Measurements from ENCODE around the gene GRK5. TPM values are rescaled to one million over a fixed set of nuclear protein-coding genes. Genes with fewer than 3 reads are reported as not detected.

Gene GRK5
- total RNA-seq, 4 donors from 2014 or later: 6.2 to 12.5 (median 9.1) TPM

DNA sequence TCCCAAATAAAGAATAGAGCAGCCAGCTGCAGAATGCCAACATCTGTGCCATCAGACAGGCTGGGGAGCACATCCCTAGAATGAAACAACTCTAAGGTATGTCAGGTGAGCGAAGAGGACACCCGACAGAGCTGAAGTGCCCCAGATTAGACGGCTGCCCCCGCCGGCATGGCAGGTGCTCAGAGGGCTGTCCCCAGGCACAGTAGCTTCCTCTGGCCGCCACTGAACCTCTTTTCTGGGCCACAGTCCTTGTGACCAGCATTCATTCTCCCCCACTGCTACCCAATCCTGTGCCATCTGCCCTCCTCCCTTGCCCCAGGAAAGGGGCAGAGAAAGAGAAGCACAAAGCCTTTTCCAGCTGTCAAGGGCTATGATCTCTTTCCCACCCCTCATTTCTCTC, 293.4 kb downstream of the GRK5 start:
- intact Hi-C loops (cut with DNase I; ENCODE audit: low total_unique reads): no loop called here
- H3K4me3 ChIP-seq: no peak overlapping the region
- H3K9me3 ChIP-seq: no peaks in the 10 kb centered on the region
- no peaks in the 10 kb centered on the region for H3K27me3 ChIP-seq
- no peak overlapping the region for H3K27ac ChIP-seq
- ATAC-seq: no peak
- in situ Hi-C loops (cut with MboI; ENCODE audit: low sequenced_read_pairs in 4 of 4): no loop called here
- H3K4me1 ChIP-seq: no peaks in the 10 kb centered on the region
- no peaks in the 10 kb centered on the region for H3K36me3 ChIP-seq
- TF ChIP-seq POLR2A (IDR thresholded peaks at IDR 0.05): no peak
- TF ChIP-seq, protein P1, sequence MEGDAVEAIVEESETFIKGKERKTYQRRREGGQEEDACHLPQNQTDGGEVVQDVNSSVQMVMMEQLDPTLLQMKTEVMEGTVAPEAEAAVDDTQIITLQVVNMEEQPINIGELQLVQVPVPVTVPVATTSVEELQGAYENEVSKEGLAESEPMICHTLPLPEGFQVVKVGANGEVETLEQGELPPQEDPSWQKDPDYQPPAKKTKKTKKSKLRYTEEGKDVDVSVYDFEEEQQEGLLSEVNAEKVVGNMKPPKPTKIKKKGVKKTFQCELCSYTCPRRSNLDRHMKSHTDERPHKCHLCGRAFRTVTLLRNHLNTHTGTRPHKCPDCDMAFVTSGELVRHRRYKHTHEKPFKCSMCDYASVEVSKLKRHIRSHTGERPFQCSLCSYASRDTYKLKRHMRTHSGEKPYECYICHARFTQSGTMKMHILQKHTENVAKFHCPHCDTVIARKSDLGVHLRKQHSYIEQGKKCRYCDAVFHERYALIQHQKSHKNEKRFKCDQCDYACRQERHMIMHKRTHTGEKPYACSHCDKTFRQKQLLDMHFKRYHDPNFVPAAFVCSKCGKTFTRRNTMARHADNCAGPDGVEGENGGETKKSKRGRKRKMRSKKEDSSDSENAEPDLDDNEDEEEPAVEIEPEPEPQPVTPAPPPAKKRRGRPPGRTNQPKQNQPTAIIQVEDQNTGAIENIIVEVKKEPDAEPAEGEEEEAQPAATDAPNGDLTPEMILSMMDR (IDR thresholded peaks at IDR 0.05 in 4 of 5, conservative IDR thresholded peaks at IDR 0.05 in 1 of 5): no peak
- DNase-seq: no peak

DNA sequence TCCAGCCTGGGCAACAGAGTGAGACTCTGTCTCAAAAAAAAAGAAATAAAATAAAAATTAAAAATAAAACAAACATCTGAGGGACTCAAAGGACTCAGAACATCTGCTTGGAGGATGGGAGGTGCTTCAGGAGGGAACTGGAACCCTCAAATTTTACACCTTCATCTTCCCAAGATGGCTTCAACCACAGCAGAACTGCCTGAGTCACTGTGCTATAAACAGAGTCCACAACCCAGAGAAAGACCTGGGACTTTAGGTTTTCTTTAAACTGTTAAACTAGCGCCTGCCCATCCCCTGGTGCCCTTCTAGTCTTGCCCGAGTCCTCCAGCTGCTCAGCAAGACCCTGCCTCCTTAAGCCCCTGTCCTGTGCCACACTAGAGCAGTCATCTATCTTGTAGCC, 294.3 kb downstream of the GRK5 start:
- H3K27me3 ChIP-seq: no peaks in the 10 kb centered on the region
- in situ Hi-C loops (cut with MboI; ENCODE audit: low sequenced_read_pairs in 4 of 4): no loop called here

DNA sequence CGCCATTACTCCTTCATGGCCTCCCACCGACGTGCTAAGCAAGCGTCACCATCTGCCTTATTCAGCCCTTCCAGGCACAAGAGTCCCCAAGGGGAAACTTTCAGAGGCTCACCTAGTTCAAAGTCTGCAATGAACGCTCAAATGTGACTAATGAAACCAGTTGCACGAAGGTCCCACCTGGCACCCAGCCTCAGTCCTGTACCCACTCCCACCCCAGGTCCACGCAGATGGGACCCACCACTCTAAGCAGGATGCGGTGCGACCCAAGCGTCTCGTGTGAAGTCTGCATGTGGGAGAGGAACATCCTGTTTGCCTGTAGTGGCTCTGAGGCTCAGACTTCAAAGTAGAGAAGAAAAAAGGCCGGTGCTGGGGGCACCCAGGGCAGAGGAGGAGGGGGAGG, 294.8 kb downstream of the GRK5 start:
- no peaks in the 10 kb centered on the region for H3K36me3 ChIP-seq
- no peaks in the 10 kb centered on the region for H3K9me3 ChIP-seq
- in situ Hi-C loops (cut with MboI; ENCODE audit: low sequenced_read_pairs in 4 of 4): no loop called here
- no peaks in the 10 kb centered on the region for H3K27me3 ChIP-seq
- ATAC-seq: no peak
- TF ChIP-seq, protein P1 (IDR thresholded peaks at IDR 0.05 in 4 of 5, conservative IDR thresholded peaks at IDR 0.05 in 1 of 5): no peak
- no peak for TF ChIP-seq POLR2A (IDR thresholded peaks at IDR 0.05)
- H3K27ac ChIP-seq: no peak overlapping the region
- H3K4me1 ChIP-seq: no peaks in the 10 kb centered on the region
- H3K4me3 ChIP-seq: no peak overlapping the region
- intact Hi-C loops (cut with DNase I; ENCODE audit: low total_unique reads): no loop called here
- DNase-seq: no peak

More for the DNA sequence above, 294.3 kb downstream of the GRK5 start:
- Histone ChIP-seq H3K4me1 (no peaks in the 10 kb centered on the region), H3K4me3 (no peak overlapping the region), H3K9me3 (no peaks in the 10 kb centered on the region), H3K36me3 (no peaks in the 10 kb centered on the region), H3K27ac (no peak overlapping the region)
- no peak for ATAC-seq
- TF ChIP-seq, protein P1 (IDR thresholded peaks at IDR 0.05 in 4 of 5, conservative IDR thresholded peaks at IDR 0.05 in 1 of 5): no peak
- no peak for TF ChIP-seq POLR2A (IDR thresholded peaks at IDR 0.05)
- intact Hi-C loops (cut with DNase I; ENCODE audit: low total_unique reads): no loop called here
- no peak for DNase-seq

DNA sequence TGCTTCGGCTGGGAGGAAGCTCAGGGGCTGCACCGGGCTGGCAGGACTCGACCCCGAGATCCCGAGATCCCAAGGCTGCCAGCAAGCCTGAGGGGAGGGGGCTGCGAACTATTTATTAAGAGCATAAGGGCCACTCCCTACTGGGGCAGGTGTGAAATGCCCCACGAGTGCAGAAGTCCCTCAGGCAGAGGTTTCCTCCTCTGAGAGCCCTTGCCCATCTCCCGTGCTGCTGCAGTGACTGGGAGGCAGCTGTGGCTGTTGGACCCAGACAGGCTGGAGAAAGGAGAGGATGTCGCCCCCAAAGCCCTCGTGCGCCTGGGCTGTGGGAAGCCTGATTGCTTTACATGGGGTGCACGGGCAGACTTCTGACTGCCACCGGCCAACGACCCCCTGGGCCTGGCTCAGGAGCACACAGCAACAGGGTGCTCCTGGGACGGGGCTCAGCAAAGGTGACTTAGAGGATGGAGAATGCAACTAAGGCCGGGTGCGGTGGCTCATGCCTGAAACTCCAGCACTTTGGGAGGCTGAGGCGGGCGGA, 295.3 kb downstream of the GRK5 start:
- Histone ChIP-seq H3K4me3 (no peak overlapping the region), H3K9me3 (no peaks in the 10 kb centered on the region), H3K4me1 (no peaks in the 10 kb centered on the region), H3K27me3 (no peaks in the 10 kb centered on the region), H3K27ac (no peak overlapping the region), H3K36me3 (no peaks in the 10 kb centered on the region)
- TF ChIP-seq, protein P1 (IDR thresholded peaks at IDR 0.05 in 4 of 5, conservative IDR thresholded peaks at IDR 0.05 in 1 of 5): no peak
- no peak for TF ChIP-seq POLR2A (IDR thresholded peaks at IDR 0.05)
- in situ Hi-C loops (cut with MboI; ENCODE audit: low sequenced_read_pairs in 4 of 4) (no loop called here), intact Hi-C loops (cut with DNase I; ENCODE audit: low total_unique reads) (no loop called here)
- DNase-seq: no peak
- no peak for ATAC-seq

DNA sequence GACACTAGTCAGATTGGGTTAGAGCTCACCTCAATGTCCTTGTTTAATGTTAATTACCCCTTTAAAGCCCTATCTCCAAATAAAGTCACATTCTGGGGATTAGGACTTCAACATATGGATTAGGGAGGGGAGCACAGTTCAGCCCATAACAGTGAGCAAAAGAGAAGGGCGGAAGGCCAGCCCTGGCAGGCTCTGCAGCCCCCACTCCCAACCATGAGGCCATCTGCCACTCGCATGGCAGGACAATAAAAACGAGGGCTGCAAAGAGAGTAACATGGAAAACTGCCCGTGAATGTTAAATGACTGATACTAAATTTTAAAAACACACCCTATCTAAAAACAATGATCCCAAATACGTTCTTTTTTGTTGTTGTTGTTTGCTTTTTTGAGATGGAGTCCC, 296.4 kb downstream of the GRK5 start:
- no peaks in the 10 kb centered on the region for H3K9me3 ChIP-seq
- intact Hi-C loops (cut with DNase I; ENCODE audit: low total_unique reads): no loop called here
- in situ Hi-C loops (cut with MboI; ENCODE audit: low sequenced_read_pairs in 4 of 4): no loop called here
- no peak for ATAC-seq
- TF ChIP-seq, protein P1 (IDR thresholded peaks at IDR 0.05 in 4 of 5, conservative IDR thresholded peaks at IDR 0.05 in 1 of 5): no peak
- no peaks in the 10 kb centered on the region for H3K4me1 ChIP-seq
- no peaks in the 10 kb centered on the region for H3K36me3 ChIP-seq
- no peaks in the 10 kb centered on the region for H3K27me3 ChIP-seq
- DNase-seq: no peak
- H3K27ac ChIP-seq: no peak overlapping the region
- no peak overlapping the region for H3K4me3 ChIP-seq
